HCT116 (cell line): ENCODE results near the gene IGSF21. TPM values are rescaled to one million over a fixed set of nuclear protein-coding genes. Genes with fewer than 3 reads are reported as not detected.

Experiments used
- ATAC-seq: fragments of 200-7000 bp; cut with Tn5 transposase; 2 replicates; pipeline ENCODE4 v1.9.1; 2020; ENCODE audit warnings: mild to moderate bottlenecking, moderate library complexity
- Bru-seq: library from RNA; stranded (reverse); fragments of 400-500 nt; gene quantifications from one replicate; lab custom pipeline; 2021; lab: Mats Ljungman, UMichigan
- BruChase-seq, 2 experiments: library from RNA; stranded (reverse); fragments of 400-500 nt; gene quantifications; one replicate each; lab custom pipeline; 2021; lab: Mats Ljungman, UMichigan
- BruUV-seq: library from RNA; stranded (reverse); fragments of 400-500 nt; replicated peaks from 2 replicates; lab custom pipeline; 2021; lab: Mats Ljungman, UMichigan
- CTCF ChIA-PET: fragments of 300-600 bp; sonication (Branson Sonifier 250); formaldehyde crosslinking; loops from one replicate; lab custom pipeline; 2021; ENCODE audit warnings: antibody characterized with exemption; lab: Charles Lee
- POLR2A ChIA-PET: fragments of 300-600, 350-600 bp; sonication (Branson Sonifier 250); formaldehyde crosslinking; loops from one replicate; lab custom pipeline; 2021; ENCODE audit warnings: antibody characterized with exemption; lab: Charles Lee
- RAD21 ChIA-PET, 2 experiments: fragments of 300-600 bp; sonication (Branson Sonifier 250); formaldehyde crosslinking; loops; one replicate each; lab custom pipeline; 2023; ENCODE audit warnings: low total read pairs in 2 of 2; ENCODE audit not compliant: uncharacterized antibody in 2 of 2, unreplicated experiment in 2 of 2, low non-redundant PET in 1 of 2; lab: Charles Lee
- DNase-seq: peaks from one replicate; pipeline ENCODE4 v3.0.0-alpha.2; 2010; ENCODE audit warnings: low read depth, low spot score
- H2AFZ ChIP-seq: fragments of 200-600 bp; shearing (Covaris generic), sonication (generic); 2 replicates; pipeline ENCODE4 v1.6.1; 2017; ENCODE audit warnings: low read depth, mixed run types, mixed read lengths, antibody characterized with exemption, low read length; ENCODE audit not compliant: poor library complexity, severe bottlenecking
- H3K27ac ChIP-seq: 2 replicates; pipeline ENCODE4 v1.5.1; 2012; ENCODE audit warnings: low read depth, low read length
- H3K27me3 ChIP-seq: fragments of 200-600 bp; sonication (generic); 2 replicates; pipeline ENCODE4 v1.6.1; 2016; ENCODE audit warnings: mixed run types, low read length, mixed read lengths; ENCODE audit not compliant: insufficient read depth
- H3K36me3 ChIP-seq, 2 experiments: fragments of 200-500 bp in 1 of 2; fragments of 200-600 bp in 1 of 2; sonication (Bioruptor generic) in 1 of 2; sonication (generic) in 1 of 2; 2 replicates each; pipeline versions ENCODE4 v1.5.1 to v1.6.1; 2014 to 2016; ENCODE audit warnings: low read length in 2 of 2, inconsistent platforms in 1 of 2, mixed read lengths in 1 of 2, mixed run types in 1 of 2; ENCODE audit not compliant: insufficient read depth in 2 of 2, control insufficient read depth in 1 of 2
- H3K4me1 ChIP-seq, 2 experiments: fragments of 200-600 bp in 1 of 2; sonication (generic) in 1 of 2; 2 replicates each; pipeline versions ENCODE4 v1.5.1 to v1.6.1; 2012 to 2017; ENCODE audit warnings: low read length in 2 of 2, inconsistent platforms in 1 of 2, mild to moderate bottlenecking in 1 of 2, mixed read lengths in 1 of 2, mixed run types in 1 of 2, moderate library complexity in 1 of 2; ENCODE audit not compliant: insufficient read depth in 2 of 2, control insufficient read depth in 1 of 2
- H3K4me2 ChIP-seq: fragments of 200-600 bp; sonication (generic); 2 replicates; pipeline ENCODE4 v1.6.1; 2017; ENCODE audit warnings: mixed run types, low read length, mixed read lengths
- H3K4me3 ChIP-seq, 2 experiments: fragments of 200-600 bp in 1 of 2; sonication (generic) in 1 of 2; replicated peaks in 1 of 2; 2 replicates each; pipeline ENCODE4 v1.5.1; 2011 to 2016; ENCODE audit warnings: low read length in 2 of 2, control low read depth in 1 of 2, low read depth in 1 of 2, mild to moderate bottlenecking in 1 of 2, mixed read lengths in 1 of 2, mixed run types in 1 of 2
- H3K79me2 ChIP-seq: fragments of 200-600 bp; sonication (generic); 2 replicates; pipeline ENCODE4 v1.6.1; 2017; ENCODE audit warnings: mild to moderate bottlenecking, mixed run types, low read length, moderate library complexity, mixed read lengths; ENCODE audit not compliant: insufficient read depth
- H3K9ac ChIP-seq: fragments of 200-600 bp; sonication (generic); 2 replicates; pipeline ENCODE4 v1.6.1; 2016; ENCODE audit warnings: low read length, mixed read lengths
- H3K9me2 ChIP-seq: fragments of 200-600 bp; sonication (generic), shearing (Covaris generic); 2 replicates; pipeline ENCODE4 v1.6.1; 2017; ENCODE audit warnings: mixed run types, mild to moderate bottlenecking, moderate library complexity; ENCODE audit not compliant: insufficient read depth
- H3K9me3 ChIP-seq, 2 experiments: fragments of 200-500 bp in 1 of 2; fragments of 200-600 bp in 1 of 2; sonication (Bioruptor generic) in 1 of 2; sonication (generic) in 1 of 2; 2 replicates each; pipeline ENCODE4 v1.6.1; 2014 to 2017; ENCODE audit warnings: low read length in 2 of 2, mixed read lengths in 2 of 2, inconsistent platforms in 1 of 2, low read depth in 1 of 2, mild to moderate bottlenecking in 1 of 2, mixed run types in 1 of 2, moderate library complexity in 1 of 2; ENCODE audit not compliant: control insufficient read depth in 1 of 2, insufficient read depth in 1 of 2
- H4K20me1 ChIP-seq: fragments of 200-600 bp; sonication (generic), shearing (Covaris generic); 2 replicates; pipeline ENCODE4 v1.6.1; 2017; ENCODE audit warnings: mixed run types, mild to moderate bottlenecking, moderate library complexity; ENCODE audit not compliant: insufficient read depth
- ELF1 ChIP-seq: IDR thresholded peaks from 2 replicates; pipeline ENCODE4 v1.6.1; 2012; ENCODE audit warnings: low read depth, borderline replicate concordance
- EZH2phosphoT487 ChIP-seq: fragments of 200-600 bp; IDR thresholded peaks from 2 replicates; pipeline ENCODE4 v1.6.1; 2018; ENCODE audit warnings: antibody characterized with exemption, borderline replicate concordance
- JUND ChIP-seq: IDR thresholded peaks from 2 replicates; pipeline ENCODE4 v1.6.1; 2012
- POLR2A ChIP-seq: IDR thresholded peaks from 2 replicates; pipeline ENCODE4 v1.7.0; 2011; ENCODE audit warnings: borderline replicate concordance; ENCODE audit not compliant: insufficient read depth, insufficient read length; ENCODE audit errors: extremely low read depth
- SIN3A ChIP-seq: IDR thresholded peaks from 2 replicates; pipeline ENCODE4 v1.6.1; 2012; ENCODE audit warnings: low read depth
- TCF7L2 ChIP-seq: IDR thresholded peaks from 2 replicates; pipeline ENCODE4 v1.7.0; 2011; ENCODE audit warnings: borderline replicate concordance, inconsistent platforms; ENCODE audit not compliant: insufficient read depth, insufficient read length; ENCODE audit errors: extremely low read depth
- ZNF274 ChIP-seq: fragments of 200-500 bp; sonication (Bioruptor generic); IDR thresholded peaks from 2 replicates; pipeline ENCODE4 v1.6.1; 2014; ENCODE audit warnings: mild to moderate bottlenecking, low read depth, low read length, inconsistent platforms
- intact Hi-C: fragments of 100-400 bp; cut with micrococcal nuclease; formaldehyde crosslinking; loops from 2 replicates; pipeline ENCODE4 v1.10.0; 2022
- long read RNA-seq: library from polyadenylated mRNA; unstranded; transcript quantifications from one replicate; pipeline ENCODE4 v2.0.0, GENCODE V29; 2021; ENCODE audit not compliant: unreplicated experiment
- polyA plus RNA-seq: library from polyadenylated mRNA; unstranded; fragments of >200 nt; gene quantifications from 2 replicates; pipeline ENCODE4 v1.2.1, GENCODE V29; 2012; ENCODE audit warnings: missing spikeins
- total RNA-seq: library from RNA; stranded (reverse); gene quantifications from one replicate; pipeline ENCODE4 v1.2.1, GENCODE V29; 2021; ENCODE audit not compliant: unreplicated experiment
- TF ChIP-seq, protein P1 (sequence below): IDR thresholded peaks from 2 replicates; pipeline ENCODE4 v1.6.1; 2011; ENCODE audit warnings: mild to moderate bottlenecking, low read length, moderate library complexity; ENCODE audit not compliant: insufficient replicate concordance; ENCODE audit errors: extremely low read depth

Gene IGSF21
- total RNA-seq = not detected
- not detected in 2 replicates for polyA plus RNA-seq
- percentile 1 among the genes with signal in this experiment for Bru-seq, nascent RNA
- percentile 0 among the genes with signal in this experiment for BruChase-seq, experiment 1, labeled RNA remaining after a 6-hour chase
- BruChase-seq, experiment 2, labeled RNA remaining after a 2-hour chase = percentile 1 among the genes with signal in this experiment
- long read RNA-seq = 0 reads

GRCh38 chr1:18107369-18108298 lies at the start of gene IGSF21:
Gene IGSF21, plus strand, starts transcription at chr1:18107798. Its CDS starts 331 bp downstream, at chr1:18108129.
- ChIA-PET CTCF (no interaction called here), RAD21 (no interaction called here), POLR2A (no interaction called here)
- intact Hi-C loops = no loop called here
- H3K4me1 ChIP-seq = no peaks in the 10 kb centered on the region
- H3K9ac ChIP-seq = no peak within 1 kb of the TSS
- no TSS peak for BruUV-seq
- no peak within 1 kb of the TSS for H2AFZ ChIP-seq
- ATAC-seq = no peak
- no peaks in the 10 kb centered on the region for H3K9me3 ChIP-seq
- no peaks in the 10 kb centered on the region for H3K9me2 ChIP-seq
- no peak within 1 kb of the TSS for H3K4me2 ChIP-seq
- TF ChIP-seq SIN3A (no peak), ELF1 (no peak), EZH2phosphoT487 (no peak), JUND (no peak), POLR2A (no peak), ZNF274 (no peak), TCF7L2 (no peak)
- TF ChIP-seq, protein P1, sequence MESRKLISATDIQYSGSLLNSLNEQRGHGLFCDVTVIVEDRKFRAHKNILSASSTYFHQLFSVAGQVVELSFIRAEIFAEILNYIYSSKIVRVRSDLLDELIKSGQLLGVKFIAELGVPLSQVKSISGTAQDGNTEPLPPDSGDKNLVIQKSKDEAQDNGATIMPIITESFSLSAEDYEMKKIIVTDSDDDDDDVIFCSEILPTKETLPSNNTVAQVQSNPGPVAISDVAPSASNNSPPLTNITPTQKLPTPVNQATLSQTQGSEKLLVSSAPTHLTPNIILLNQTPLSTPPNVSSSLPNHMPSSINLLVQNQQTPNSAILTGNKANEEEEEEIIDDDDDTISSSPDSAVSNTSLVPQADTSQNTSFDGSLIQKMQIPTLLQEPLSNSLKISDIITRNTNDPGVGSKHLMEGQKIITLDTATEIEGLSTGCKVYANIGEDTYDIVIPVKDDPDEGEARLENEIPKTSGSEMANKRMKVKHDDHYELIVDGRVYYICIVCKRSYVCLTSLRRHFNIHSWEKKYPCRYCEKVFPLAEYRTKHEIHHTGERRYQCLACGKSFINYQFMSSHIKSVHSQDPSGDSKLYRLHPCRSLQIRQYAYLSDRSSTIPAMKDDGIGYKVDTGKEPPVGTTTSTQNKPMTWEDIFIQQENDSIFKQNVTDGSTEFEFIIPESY = no peak
- H4K20me1 ChIP-seq = no peaks in the 10 kb centered on the region
- no peaks in the 10 kb centered on the region for H3K79me2 ChIP-seq
- no peaks in the 10 kb centered on the region for H3K36me3 ChIP-seq
- H3K4me3 ChIP-seq = no peak within 1 kb of the TSS
- H3K27me3 ChIP-seq = peaks cover 4% of the 10 kb centered on the region; the same call in 1 of the 2 replicates
- no peak for DNase-seq
- no peak within 1 kb of the TSS for H3K27ac ChIP-seq
